GM12878 (cell line): ENCODE measurements around the gene PPIA. TPM values are rescaled to one million over a fixed set of nuclear protein-coding genes. Genes with fewer than 3 reads are reported as not detected.

Experiments
- ATAC-seq: fragments of 200-7000 bp; cut with Tn5 transposase; 3 replicates; pipeline ENCODE4 v1.9.1; 2020; ENCODE audit warnings: mild to moderate bottlenecking, moderate library complexity
- BruUV-seq: library from RNA; stranded (reverse); fragments of 400-500 nt; replicated peaks from 2 replicates; lab custom pipeline; 2021; lab: Mats Ljungman, UMichigan
- CTCF ChIA-PET: fragments of 300-600 bp; sonication (Branson Sonifier 250); formaldehyde crosslinking; extraction: SDS; loops from one replicate; lab custom pipeline; 2021; ENCODE audit warnings: inconsistent platforms; lab: Yijun Ruan, JAX
- POLR2A ChIA-PET: fragments of 350-600 bp; formaldehyde crosslinking; extraction: SDS; loops from one replicate; lab custom pipeline; 2021; ENCODE audit warnings: inconsistent platforms; lab: Charles Lee
- RAD21 ChIA-PET: fragments of 300-600 bp; sonication (Branson Sonifier 250); formaldehyde crosslinking; loops from one replicate; lab custom pipeline; 2023; ENCODE audit warnings: antibody characterized with exemption; ENCODE audit not compliant: unreplicated experiment; lab: Charles Lee
- SMC1A ChIA-PET: fragments of 300-600 bp; sonication (Branson Sonifier 250); formaldehyde crosslinking; loops from one replicate; lab custom pipeline; 2023; ENCODE audit not compliant: unreplicated experiment, uncharacterized antibody; lab: Charles Lee
- DNase-seq: peaks from one replicate; pipeline ENCODE4 v3.0.0-alpha.2; 2011; ENCODE audit warnings: low read depth, low spot score
- FAIRE-seq: peaks from 3 replicates; lab custom pipeline; 2011; peaks lifted over from hg19 to GRCh38; lab: Jason Lieb, UNC
- H2AFZ ChIP-seq: 2 replicates; pipeline ENCODE4 v1.6.0; 2011; ENCODE audit warnings: low read depth, low read length, control low read depth; ENCODE audit not compliant: control insufficient read depth
- H3K27ac ChIP-seq: 2 replicates; pipeline ENCODE4 v1.5.1; 2011; ENCODE audit warnings: control low read depth; ENCODE audit not compliant: control insufficient read depth, insufficient read depth
- H3K27me3 ChIP-seq, 2 experiments: replicated peaks in 1 of 2; 2 replicates each; pipeline versions ENCODE4 v1.6.0 to v1.6.1; 2011; ENCODE audit warnings: low read length in 1 of 2; ENCODE audit not compliant: control insufficient read depth in 2 of 2, insufficient read depth in 2 of 2
- H3K36me3 ChIP-seq, 2 experiments: 2 replicates each; pipeline ENCODE4 v1.5.1; 2011; ENCODE audit warnings: low read length in 1 of 2; ENCODE audit not compliant: control insufficient read depth in 2 of 2, insufficient read depth in 2 of 2
- H3K4me1 ChIP-seq: 2 replicates; pipeline ENCODE4 v1.6.1; 2011; ENCODE audit warnings: mild to moderate bottlenecking, low read length, moderate library complexity, mixed read lengths; ENCODE audit not compliant: control insufficient read depth, insufficient read depth
- H3K4me2 ChIP-seq: 2 replicates; pipeline ENCODE4 v1.6.0; 2011; ENCODE audit warnings: control low read depth; ENCODE audit not compliant: control insufficient read depth, insufficient read depth
- H3K4me3 ChIP-seq: fragments of 200-600 bp; sonication (generic); 2 replicates; pipeline ENCODE4 v1.5.1; 2016
- H3K79me2 ChIP-seq: 2 replicates; pipeline ENCODE4 v1.6.0; 2011; ENCODE audit warnings: low read length; ENCODE audit not compliant: control insufficient read depth, insufficient read depth
- H3K9ac ChIP-seq: 2 replicates; pipeline ENCODE4 v1.8.0; 2011; ENCODE audit warnings: low read length, control low read depth, mixed read lengths; ENCODE audit not compliant: control insufficient read depth, insufficient read depth
- H3K9me3 ChIP-seq: replicated peaks from 3 replicates; pipeline ENCODE4 v1.5.1; 2011; ENCODE audit warnings: mild to moderate bottlenecking, low read length; ENCODE audit not compliant: control insufficient read depth, insufficient read depth
- H4K20me1 ChIP-seq: 2 replicates; pipeline ENCODE4 v1.6.0; 2011; ENCODE audit not compliant: control insufficient read depth, insufficient read depth
- in situ Hi-C: fragments of 300-500 bp; cut with MboI; formaldehyde crosslinking; loops from 9 replicates; pipeline ENCODE4 v1.14.3; 2018; ENCODE audit warnings: mixed read lengths
- intact Hi-C: fragments of 100-400 bp; cut with micrococcal nuclease; formaldehyde crosslinking; loops from one replicate; pipeline ENCODE4 v1.14.2; 2022; ENCODE audit not compliant: unreplicated experiment
- polyA plus RNA-seq, 11 experiments: library from polyadenylated mRNA; depleted of rRNA in 4 of 11; unstranded in 6 of 11; stranded (reverse) in 5 of 11; fragments of >200 nt; fragmentation: Nextera tagmentation in 4 of 11; fragmentation: Illumina TruSeq in 1 of 11; extraction: Ambion mirVana in 4 of 11; extraction: Trizol in 1 of 11; gene quantifications; 1 replicate in 1 of 11; 2 replicates in 10 of 11; pipeline versions ENCODE4 v1.2.1 to v1.2.3, GENCODE V29; 2011 to 2016; ENCODE audit warnings: inconsistent platforms in 2 of 11, missing spikeins in 2 of 11, low read depth in 1 of 11
- total RNA-seq, 4 experiments: library from RNA; depleted of rRNA in 3 of 4; stranded (reverse); fragments of >200 nt in 3 of 4; fragmentation: Illumina TruSeq in 1 of 4; extraction: Trizol in 1 of 4; gene quantifications; 2 replicates each; pipeline versions ENCODE4 v1.2.1 to v1.2.3, GENCODE V29; 2013 to 2021
- TF ChIP-seq, protein P1 (sequence below): fragments of 450-650 bp; IDR thresholded peaks from 2 replicates; pipeline ENCODE4 v1.6.1; 2017; ENCODE audit warnings: low read depth, mild to moderate bottlenecking, moderate library complexity
- TF ChIP-seq, protein P2 (sequence below): fragments of 450-650 bp; IDR thresholded peaks from 2 replicates; pipeline ENCODE4 v1.6.1; 2016; ENCODE audit warnings: mild to moderate bottlenecking

Gene PPIA
- total and polyA plus RNA-seq, 10 of the 15 experiments (the other 5 are each of a cell fraction or from before 2014, with no cell fraction given), result 2,712 to 7,982 (median 5,027) TPM

DNA sequence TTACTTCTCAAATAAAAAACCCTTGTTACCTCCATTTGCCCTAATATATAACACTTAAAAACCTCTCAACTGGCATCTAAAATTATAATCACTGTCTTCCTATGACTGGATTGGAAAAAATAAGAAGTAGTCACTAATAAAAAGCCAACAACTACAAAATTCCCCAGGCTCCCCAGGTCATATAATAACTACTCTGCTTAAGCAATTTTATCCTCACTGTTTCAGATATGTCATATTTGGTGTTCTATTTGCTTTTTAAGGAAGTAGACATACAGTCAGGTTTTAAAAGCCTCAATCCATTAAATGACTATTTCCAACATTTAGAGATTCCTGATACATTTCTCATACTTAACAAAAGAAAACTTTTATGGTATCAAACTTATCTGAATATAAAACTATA, 49.0 kb downstream of the PPIA start:
- peak overlapping the region; percentile 17; the same call in 1 of the 2 replicates for H3K27ac ChIP-seq
- peaks cover 3 to 4% of the 10 kb centered on the region in 2 experiments; a peak in 3 of 4 replicates for H3K36me3 ChIP-seq
- TSS peak; percentile 57 for BruUV-seq
- peaks cover 8% of the 10 kb centered on the region; the same call in 1 of the 2 replicates for H3K4me1 ChIP-seq
- no peaks in the 10 kb centered on the region for H3K9me3 ChIP-seq
- peaks cover 66% of the 10 kb centered on the region for H3K79me2 ChIP-seq
- H4K20me1 ChIP-seq, result no peaks in the 10 kb centered on the region; the same call in 1 of the 2 replicates
- POLR2A ChIA-PET, result interaction anchor here (0.7 to 5.0 kb wide), 9 partner anchors 21 to 280 kb away, joined by 3 to 36 read pairs (median 6); partner anchors contain the start of genes PPIA, PURB, TMED4 and ZMIZ2
- RAD21 ChIA-PET, result interaction anchor here (0.6 to 3.5 kb wide), 15 partner anchors 9 to 280 kb away, joined by 3 to 46 read pairs (median 4); partner anchors contain the start of genes OGDH and PPIA
- ATAC-seq (no peak), FAIRE-seq (no peak), DNase-seq (no peak)
- CTCF ChIA-PET, result interaction anchor here (0.7 to 4.7 kb wide), 13 partner anchors 12 to 258 kb away, joined by 3 to 25 read pairs (median 6); partner anchors contain the start of gene PPIA
- SMC1A ChIA-PET, result interaction anchor here (0.6 to 3.3 kb wide), 28 partner anchors 10 to 284 kb away, joined by 3 to 17 read pairs (median 4); partner anchors contain the start of genes OGDH and TMED4
- H3K27me3 ChIP-seq, result no peaks in the 10 kb centered on the region
- intact Hi-C loops, result loop anchor here (5.0 kb wide), 2 partner anchors 93 to 267 kb away; partner anchors contain the start of gene TBRG4
- TF ChIP-seq, protein P1, sequence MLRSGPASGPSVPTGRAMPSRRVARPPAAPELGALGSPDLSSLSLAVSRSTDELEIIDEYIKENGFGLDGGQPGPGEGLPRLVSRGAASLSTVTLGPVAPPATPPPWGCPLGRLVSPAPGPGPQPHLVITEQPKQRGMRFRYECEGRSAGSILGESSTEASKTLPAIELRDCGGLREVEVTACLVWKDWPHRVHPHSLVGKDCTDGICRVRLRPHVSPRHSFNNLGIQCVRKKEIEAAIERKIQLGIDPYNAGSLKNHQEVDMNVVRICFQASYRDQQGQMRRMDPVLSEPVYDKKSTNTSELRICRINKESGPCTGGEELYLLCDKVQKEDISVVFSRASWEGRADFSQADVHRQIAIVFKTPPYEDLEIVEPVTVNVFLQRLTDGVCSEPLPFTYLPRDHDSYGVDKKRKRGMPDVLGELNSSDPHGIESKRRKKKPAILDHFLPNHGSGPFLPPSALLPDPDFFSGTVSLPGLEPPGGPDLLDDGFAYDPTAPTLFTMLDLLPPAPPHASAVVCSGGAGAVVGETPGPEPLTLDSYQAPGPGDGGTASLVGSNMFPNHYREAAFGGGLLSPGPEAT, result 0 out of 2 replicates have a peak, but pooled peaks have one; percentile 1
- TF ChIP-seq, protein P2, sequence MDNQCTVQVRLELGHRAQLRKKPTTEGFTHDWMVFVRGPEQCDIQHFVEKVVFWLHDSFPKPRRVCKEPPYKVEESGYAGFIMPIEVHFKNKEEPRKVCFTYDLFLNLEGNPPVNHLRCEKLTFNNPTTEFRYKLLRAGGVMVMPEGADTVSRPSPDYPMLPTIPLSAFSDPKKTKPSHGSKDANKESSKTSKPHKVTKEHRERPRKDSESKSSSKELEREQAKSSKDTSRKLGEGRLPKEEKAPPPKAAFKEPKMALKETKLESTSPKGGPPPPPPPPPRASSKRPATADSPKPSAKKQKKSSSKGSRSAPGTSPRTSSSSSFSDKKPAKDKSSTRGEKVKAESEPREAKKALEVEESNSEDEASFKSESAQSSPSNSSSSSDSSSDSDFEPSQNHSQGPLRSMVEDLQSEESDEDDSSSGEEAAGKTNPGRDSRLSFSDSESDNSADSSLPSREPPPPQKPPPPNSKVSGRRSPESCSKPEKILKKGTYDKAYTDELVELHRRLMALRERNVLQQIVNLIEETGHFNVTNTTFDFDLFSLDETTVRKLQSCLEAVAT, result no peak
- H3K4me3 ChIP-seq, result peak overlapping the region; percentile 75
- H3K9ac ChIP-seq, result peak overlapping the region; percentile 92
- in situ Hi-C loops, result no loop called here
- no peak overlapping the region for H2AFZ ChIP-seq
- peak overlapping the region; percentile 68 for H3K4me2 ChIP-seq
